Activated T-helper 1 cell treated with Interleukin-2 at 50 U/mL for 16 hours (primary cell): ENCODE data around the gene ITGA1.
"Not testable (repeated sequence)": the region's sequence is repeated elsewhere in the genome, so short reads cannot be mapped to it uniquely, and the experiment has no call there.

ENCODE experiments used
- DNase-seq: peaks from one replicate; pipeline ENCODE4 v3.0.0-alpha.2; 2020; ENCODE audit warnings: low read depth

The ITGA1 gene

DNA sequence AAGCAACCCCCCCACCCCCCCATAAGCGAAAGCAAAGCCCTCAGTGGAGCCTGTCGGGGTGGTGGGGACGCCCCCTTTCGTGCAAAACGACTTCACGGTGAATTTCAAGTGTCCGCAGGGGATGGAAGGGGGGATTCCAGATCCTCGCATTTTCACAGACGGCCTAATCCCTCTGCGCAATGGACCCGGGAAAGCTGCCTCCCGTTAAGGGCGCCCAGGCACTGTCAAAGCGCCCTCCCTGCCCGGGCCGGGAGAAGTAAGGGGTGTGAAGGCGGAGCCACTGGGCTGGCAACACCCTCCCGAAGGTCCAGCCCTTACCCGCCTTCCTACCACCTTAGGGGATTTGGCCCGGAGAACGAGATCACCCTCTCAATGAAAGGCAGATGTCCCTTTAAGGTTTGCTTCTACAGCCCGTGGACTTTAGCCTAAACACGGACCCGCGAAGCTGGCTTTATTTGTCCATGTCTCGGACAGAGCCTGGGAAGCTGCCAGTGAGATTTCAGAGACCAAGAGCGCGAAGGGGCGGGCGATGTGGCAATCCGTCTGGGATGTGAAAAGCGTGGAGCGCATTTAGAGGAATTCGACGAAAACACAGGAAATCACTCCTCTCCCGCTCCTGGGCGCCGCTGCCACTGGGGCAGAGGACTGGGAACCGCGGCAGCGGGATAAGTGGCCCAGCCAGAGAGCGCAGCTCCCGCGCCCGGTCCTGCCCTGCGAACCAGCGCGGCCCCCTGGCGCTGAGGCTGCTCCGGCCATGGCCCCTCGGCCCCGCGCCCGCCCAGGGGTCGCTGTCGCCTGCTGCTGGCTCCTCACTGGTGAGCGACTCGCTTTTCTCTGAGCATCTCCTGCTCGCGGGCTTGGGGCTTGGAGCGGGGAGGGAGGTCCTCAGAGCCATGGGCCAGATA is at the start of gene ITGA1, which contains the start of gene PELO:
ITGA1 (plus strand) TSS at position 317 of the 905 bp plus-strand sequence; CDS start at position 755, 438 bp downstream.
PELO (plus strand) TSS at position 317 of the 905 bp plus-strand sequence. CDS start 12,479 bp downstream, outside the sequence.
- DNase-seq: peak; percentile 15

DNA sequence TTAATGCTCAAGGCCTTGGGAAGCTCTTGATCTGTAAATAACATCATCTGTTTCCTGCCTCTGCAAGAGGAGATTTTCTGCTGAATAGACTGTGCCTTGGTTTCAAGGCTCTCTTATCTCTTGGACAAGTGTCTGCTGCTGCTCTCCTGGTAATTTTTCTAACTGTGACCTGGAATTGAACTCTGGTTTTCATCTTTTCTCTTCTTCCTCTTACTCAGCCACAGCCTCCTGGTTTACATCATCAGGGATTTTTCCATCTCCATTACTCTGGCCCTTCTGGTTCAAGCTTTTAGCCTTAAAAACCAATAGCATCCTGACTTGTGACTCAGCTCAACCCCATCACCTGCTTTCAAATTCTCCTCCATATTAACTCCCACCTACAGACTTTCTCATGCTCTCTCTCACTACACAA is 49.6 kb upstream of the ITGA1 start:
- no peak for DNase-seq

DNA sequence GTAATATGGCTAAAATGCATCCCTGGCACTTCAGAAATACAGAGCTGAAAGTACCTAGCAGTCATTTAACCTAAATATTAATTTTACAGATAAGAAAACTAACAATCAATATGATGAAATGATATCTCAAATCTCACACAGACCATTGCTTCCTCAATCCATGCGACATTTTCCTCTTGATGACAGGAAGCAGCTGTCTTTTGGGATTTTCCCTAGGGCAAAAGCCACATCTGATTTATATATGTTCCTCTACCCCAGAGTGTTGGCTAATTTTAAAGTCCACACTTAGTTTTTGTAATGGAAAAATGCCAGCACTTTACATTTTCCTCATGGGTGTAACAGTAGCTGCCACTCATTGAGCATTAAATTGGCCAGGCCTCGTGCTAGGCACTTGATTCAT is 47.7 kb upstream of the ITGA1 start:
- no peak for DNase-seq

DNA sequence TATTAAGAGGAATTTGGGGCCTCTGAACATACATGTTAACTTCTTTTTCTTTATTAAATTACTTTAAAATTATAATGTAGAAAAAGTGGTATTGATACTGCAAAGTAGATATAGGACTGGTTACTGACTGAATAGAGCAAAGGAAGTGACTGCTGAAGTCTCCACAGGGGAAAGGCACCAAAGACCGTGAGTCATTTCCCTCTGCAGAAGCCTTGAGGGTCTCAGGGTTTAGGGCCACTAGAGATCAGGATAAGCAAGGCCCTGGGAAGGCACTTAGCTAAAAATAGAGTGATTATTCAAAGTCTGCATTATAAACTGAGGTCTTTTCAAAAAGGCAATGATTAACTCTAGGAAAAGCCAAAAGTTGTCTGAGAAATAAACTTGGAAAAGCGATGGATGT is 44.7 kb upstream of the ITGA1 start:
- no peak for DNase-seq

DNA sequence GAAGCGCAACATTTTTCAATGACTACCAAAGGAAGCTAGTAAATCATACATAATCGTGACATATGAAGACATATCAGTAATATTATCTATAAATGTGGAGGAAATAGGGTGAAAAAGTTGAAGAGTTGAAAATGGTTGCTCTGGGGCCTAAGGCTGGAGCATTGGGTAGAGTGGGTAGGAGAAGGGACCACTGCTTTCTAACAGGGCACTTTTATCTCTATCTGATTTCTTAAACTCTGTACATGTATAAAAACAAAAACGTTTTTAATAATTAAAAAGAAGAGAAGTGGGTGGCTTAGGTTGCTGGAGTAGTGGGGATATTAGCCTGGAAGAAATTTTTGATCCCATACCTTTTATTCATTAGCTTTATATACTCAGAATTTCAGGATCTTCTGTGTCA is 44.2 kb upstream of the ITGA1 start:
- DNase-seq: no peak

DNA sequence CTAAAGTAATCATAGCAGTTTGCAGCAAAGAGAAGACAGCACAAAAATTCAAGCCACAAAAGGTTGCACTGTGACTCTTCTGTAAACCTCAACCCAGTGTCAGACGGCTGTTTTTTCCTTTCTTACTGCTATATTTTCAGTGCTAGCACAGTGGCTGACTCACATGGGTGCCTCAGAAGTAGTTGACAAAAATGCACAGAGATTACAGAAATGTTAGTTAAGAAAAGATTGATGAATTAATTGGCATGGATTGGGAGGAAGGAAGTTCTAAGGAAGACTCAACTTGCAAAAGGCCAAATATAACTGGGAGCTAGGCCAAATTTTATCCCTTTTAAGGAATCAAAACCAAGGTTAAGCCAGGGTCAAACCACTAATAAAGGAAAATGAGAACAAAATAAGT is 43.7 kb upstream of the ITGA1 start:
- no peak for DNase-seq

DNA sequence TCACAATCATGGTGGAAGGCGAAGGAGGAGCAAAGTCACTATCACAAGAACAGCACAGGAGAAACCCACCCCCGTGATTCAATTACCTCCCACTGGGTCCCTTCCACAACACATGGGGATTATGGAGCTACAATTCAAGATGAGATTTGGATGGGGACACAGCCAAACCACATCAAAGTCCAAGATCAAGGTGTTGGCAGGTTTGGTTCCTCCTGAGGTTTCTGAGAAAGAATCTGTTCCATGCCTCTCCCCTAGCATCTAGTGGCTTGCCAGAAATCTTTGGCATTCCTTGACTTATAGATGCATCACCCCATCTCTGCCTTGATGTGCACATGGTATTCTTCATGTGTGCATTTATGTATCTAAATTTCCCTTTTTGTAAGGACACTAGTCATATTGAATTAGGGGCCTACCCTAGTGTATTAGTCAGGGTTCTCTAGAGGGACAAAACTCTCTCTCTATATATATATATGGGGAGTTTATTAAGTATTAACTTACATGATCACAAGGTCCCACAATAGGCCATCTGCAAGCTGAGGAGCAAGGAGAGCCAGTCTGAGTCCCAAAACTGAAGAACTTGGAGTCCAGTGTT is 42.8 kb upstream of the ITGA1 start:
- not testable (repeated sequence) for DNase-seq

DNA sequence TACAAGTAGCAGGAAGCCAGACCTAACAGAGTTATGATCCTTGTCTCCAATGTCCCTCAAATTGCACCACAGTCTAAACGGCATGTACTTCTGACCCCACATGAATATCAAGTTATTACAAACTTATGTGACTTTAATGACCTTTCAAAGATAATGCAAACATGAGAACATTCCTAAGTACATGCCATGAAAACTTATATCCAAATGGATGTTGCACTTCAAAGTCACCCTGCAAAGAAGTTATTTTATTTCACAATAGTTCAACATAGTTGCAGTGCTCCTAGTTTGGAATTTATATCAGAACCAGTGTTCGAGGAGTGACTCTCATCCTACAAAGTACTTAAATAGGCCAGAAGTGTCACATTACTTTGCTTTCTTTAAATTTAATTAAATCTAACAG is 41.2 kb upstream of the ITGA1 start:
- DNase-seq: no peak

DNA sequence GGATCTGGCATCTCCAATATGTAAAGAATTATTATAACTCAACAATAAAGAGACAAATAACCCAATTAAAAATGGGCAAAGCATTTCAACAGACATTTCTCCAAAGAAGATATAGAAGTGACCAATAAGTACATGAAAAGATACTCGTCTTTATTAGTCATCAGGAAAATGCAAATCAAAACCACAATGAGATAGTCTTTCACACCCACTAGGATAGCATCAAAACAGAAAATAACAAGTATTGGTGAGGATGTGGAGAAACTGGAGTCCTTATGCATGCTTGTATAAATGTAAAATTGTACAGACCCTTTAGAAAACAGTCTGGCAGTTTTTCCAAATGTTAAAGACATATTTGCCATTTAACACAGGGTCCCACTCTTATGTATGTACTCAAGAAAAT is 39.1 kb upstream of the ITGA1 start:
- no peak for DNase-seq

DNA sequence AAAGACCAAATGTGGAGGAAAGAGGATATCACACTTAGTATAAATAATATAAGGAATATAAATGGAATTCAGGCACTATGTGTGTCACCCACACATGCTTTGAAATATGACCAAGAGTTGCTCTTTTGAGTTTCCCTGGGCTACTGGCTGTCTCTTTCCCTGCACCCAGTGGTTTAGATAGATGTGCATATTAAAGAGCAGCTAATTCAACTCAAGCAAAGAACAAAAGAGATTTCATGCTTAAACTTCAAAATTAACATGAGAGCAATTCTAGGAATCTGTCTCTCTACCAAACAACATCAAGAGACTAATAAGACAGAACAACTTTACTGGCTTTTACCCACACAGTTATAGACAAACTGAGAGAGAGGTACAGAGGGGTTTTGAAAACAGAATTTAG is 38.0 kb upstream of the ITGA1 start:
- DNase-seq: no peak

DNA sequence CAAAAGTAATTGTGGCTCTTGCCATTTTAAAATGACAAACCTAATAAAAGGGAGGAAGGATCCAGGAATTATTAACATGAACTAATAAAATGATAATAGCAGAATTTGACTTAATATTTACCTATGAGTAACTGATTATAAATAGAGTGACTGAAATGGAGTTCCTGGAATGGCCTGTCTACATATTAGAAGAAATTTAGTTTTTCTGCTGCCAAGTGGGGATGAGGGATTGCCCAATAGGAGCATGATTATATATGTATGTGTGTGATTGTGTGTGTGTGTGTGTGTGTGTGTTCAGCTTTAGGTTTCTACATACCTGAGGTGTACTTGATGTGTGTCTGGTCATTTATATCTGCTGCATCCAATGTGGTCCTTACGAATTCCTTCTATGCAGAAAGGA is 36.6 kb upstream of the ITGA1 start:
- DNase-seq: no peak

DNA sequence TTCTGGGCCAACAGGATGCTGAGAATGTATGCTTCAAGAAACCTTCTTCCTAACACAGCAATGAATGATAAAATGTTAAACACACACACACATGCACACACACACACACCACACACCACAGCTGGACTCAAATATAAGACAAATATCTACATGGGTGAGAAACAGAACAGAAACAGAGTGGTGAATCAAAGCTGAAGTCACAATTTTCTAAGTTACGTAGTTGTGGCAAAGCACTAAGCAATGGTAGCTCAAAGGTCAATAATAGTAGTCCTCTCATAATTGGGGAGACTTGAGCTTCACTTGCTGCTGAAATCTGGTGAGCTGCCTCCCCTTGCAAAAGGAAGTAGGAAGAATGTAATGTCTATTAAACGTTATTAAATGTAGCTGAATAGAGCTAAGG is 33.7 kb upstream of the ITGA1 start:
- no peak for DNase-seq

DNA sequence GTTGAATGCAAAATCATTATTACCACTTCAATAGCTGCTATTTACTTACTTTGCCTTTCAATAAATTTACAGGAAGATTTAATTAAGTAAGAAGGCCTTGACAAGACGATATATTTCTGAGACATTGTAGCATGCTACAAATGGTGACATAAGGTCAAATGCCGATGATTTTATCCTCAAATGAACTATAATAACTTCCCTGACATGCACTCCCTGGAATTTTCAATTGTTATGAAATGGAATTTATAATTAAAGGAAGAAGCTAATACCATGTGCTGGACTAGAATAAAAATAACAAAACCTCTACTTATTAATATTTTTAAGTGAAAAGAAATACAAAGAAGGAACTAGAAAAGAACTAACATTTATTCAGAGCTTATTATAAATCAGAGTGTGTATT is 30.2 kb upstream of the ITGA1 start:
- DNase-seq: no peak

DNA sequence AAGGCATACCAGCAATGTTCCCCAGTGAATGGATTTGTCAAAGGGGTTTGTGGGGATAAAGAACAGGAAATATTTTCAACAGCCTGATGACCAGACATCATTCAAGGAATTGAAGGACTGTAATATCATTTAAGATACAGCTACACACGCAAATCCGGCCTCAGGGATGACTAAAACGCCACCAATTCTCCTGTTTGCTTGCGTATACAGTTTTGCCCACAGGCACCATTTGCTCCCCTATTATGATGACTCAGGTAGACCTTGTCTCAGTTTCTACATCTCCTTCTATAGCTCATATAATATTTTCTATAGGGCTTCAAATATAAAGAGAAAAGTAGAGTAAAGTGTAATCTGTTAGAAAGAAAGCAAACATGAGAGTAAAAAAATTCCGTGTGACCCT is 29.7 kb upstream of the ITGA1 start:
- DNase-seq: no peak

DNA sequence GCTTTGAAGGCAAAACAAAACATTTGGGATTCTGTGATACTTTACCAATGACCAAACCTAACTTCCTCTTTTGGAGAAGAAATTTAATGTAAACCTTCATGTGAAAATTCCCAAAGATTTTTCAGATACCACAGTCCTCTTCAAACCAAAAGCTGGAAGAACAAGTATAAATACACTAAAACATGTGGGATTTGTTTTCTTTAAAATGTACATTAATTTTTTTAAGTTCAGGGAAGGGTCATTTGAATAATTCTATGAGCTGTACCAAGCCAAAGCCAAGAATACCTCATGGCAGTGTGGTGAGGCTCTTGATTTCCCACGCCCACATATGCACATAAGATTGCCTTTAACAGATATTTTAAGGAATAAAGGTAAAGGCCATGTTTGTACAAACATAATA is 28.4 kb upstream of the ITGA1 start:
- DNase-seq: no peak

DNA sequence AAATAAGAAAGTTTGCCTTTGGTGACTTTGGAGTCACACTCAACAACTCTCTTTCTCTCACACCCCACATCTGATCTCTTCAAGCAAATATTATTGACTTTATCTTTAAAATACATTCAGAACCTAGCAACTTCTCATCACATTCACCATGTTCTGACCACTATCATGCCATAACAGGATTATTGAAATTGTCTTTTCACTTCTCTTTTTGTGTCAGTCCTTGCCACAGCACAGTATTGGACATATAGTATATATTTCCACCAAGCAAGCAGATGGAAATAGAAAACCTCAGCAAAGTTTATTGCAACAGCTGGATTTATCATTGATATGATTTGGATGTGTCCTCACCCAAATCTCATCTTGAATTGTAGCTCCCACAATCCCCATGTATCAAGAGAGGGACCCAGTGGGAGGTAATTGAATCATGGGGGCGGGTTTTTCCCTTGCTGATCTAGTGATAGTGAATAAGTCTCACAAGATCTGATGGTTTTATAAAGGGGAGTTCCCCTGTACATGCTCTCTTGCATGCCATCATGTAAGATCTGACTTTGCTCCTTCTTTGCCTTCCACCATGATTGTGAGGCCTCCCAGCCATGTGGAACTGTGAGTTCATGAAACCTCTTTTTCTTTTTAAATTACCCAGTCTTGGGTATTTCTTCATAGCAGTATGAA is 26.9 kb upstream of the ITGA1 start:
- no peak for DNase-seq

DNA sequence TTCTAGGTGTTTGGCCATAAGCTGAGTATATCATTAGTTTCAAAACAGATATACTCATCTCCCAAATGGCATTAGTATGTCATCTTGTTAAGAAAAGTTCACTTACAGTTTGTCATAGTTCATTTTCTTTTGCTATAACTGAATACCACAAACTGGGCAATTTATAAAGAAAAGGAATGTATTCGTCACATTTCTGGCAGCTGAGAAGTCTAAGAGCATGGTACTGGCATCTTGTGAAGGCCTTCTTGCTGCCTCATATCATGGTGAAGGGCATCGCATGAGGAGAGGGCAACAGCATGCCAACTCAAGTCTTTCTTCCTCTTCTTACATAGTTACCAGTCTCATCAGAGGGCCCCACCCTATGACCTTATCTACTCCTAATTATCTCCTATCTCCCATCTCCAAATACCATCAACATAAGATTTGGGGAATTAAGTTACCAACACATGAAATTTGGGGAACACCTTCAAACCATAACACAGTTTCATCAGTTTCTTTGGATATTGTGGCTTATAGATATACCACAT is 20.4 kb upstream of the ITGA1 start:
- DNase-seq: no peak

DNA sequence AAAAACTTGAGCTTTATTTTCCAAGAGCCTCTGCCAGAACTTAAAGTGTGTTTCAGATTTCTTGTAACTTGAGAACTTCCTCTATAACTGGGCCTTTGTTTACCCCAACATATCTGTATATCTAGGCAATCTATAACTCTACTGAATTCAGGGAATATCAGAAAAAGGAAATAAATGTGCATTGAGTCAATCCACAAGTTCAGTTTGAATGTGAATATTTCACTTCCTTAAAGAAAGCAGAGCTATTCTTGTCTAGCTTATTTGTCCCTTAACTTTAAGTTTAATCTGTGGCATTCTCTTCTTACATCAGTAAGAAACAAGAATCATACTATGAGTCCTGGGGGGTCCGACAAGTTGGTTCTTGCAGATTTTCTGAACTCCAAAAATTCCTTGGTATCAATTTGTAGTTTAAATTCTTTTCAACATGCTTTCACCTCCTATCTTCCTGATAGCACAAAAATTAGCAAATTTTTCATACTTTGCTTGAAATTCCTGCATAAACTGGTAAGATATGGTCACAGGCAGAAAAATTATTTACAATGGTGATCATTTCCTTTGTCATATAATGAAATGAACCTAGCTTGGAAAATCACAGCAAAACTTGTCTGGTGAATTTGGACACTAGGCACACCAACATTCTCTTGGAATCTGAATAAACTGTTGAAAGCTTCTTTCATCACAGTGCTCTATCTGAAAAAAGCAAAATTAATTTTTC is 19.8 kb upstream of the ITGA1 start:
- no peak for DNase-seq

DNA sequence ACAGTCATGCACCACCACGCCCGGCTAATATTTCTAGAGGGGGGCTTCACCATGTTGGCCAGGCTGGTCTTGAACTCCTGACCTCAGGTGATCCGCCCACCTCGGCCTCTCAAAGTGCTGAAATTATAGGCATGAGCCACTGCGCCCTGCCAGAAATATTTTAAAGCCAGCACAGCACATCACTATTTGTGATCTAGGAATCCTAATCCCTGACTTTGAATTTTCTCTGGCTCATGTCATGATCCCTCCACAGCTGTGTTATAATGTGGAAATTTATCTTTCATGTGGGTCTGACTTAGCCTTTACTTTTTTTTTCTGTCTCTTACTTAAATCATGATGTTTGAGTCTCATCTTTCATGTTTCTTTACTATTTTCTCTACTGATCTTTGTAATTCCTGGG is 18.7 kb upstream of the ITGA1 start:
- DNase-seq: no peak

DNA sequence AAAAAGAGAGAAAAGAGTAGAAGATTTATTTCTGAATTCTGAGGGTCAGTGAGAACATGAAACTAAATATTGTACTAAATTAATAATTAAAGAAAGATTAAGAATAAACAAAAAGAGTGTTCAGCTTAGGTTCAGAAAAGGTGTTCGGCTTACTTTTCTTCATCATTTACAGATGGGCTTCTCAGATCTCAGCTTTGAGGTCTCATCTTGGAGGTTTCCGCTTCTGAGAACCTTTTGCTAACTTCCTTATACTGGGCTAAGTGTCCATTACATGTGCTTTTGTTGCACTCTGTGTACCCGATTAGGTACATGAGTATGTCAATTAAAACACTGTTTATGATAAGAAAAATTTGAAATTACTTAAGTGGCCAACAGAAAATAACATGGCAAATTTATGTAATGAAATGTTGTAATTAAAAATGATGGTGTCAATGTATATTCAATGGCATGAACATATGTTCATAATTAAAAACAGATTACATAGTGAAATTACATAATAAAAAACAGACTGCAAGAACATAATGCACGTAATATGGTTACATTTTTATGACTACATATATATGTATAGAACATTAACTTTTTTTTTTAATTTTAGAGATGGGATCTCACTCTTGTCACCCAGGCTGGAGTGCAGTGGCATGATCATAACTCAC is 17.3 kb upstream of the ITGA1 start:
- no peak for DNase-seq

DNA sequence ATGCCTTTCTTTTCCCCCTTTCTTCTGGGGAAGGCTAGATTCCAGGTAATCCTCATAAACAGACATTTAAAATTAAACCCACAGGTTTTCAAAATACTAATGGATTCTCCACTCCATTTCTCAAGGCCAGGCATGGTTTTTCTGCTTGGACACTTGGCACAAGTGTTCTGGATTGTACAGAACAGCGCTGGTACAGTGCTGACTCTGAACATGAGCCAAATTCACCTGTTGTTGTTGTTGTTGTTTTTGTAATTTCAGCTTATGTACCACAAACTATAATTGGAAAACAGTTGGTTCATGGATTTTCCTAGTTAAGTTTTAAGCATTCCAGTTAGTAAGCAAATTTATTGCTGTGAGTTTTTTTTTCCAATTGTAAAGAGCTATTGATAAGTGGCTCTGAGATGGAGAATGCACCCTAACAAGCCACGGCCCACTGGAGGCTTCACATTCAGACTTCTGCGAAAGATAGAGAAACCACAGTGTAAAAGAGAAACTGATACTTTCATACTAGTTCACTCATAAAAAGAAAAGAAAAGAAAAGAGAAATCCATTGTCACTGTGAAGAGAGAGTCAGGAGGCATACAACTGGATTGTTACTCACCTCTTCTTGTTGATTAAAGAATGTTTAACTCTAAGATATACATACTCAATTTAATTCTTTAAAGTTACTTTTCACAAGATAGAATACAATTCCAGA is 16.2 kb upstream of the ITGA1 start:
- DNase-seq: no peak
